Measurements from ENCODE around the gene KCNB1. TPM values are rescaled to one million over a fixed set of nuclear protein-coding genes. Genes with fewer than 3 reads are reported as not detected.

Gene KCNB1
- total RNA-seq, 2 experiments from 2014 or later: not detected

GRCh38 chr20:49445176-49445575 is 37.3 kb downstream of the KCNB1 start:
- DNase-seq (no peak), ATAC-seq (no peak)
- H3K36me3 Mint-ChIP-seq (ENCODE audit: low read depth): no peaks in the 10 kb centered on the region
- ChIA-PET POLR2A (no interaction called here), CTCF (interaction anchor here (1.1 kb wide), 1 partner anchor 61 kb away, joined by 3 read pairs; no protein-coding TSS in a partner anchor)
- no peaks in the 10 kb centered on the region for H3K9me3 Mint-ChIP-seq
- H3K27me3 Mint-ChIP-seq: peaks cover 17% of the 10 kb centered on the region
- no peak for TF ChIP-seq CTCF (IDR thresholded peaks at IDR 0.05)
- intact Hi-C loops (cut with micrococcal nuclease): no loop called here
- no peak overlapping the region for H3K27ac Mint-ChIP-seq
- no peaks in the 10 kb centered on the region for H3K4me1 Mint-ChIP-seq (ENCODE audit: low read depth)
- H3K4me3 Mint-ChIP-seq: no peak overlapping the region

- Mint-ChIP-seq H3K27me3 (peaks cover 18% of the 10 kb centered on the region), H3K4me3 (no peak overlapping the region), H3K4me1 (ENCODE audit: low read depth) (no peaks in the 10 kb centered on the region), H3K36me3 (ENCODE audit: low read depth) (no peaks in the 10 kb centered on the region), H3K27ac (no peak overlapping the region), H3K9me3 (no peaks in the 10 kb centered on the region)
- ChIA-PET POLR2A (no interaction called here), CTCF (no interaction called here)
- DNase-seq (no peak), ATAC-seq (no peak)
- intact Hi-C loops (cut with micrococcal nuclease): no loop called here
- TF ChIP-seq CTCF (IDR thresholded peaks at IDR 0.05): no peak
Observed at GRCh38 chr20:49444553-49444990, 37.9 kb downstream of the KCNB1 start.

GRCh38 chr20:49437057-49437456 is 45.4 kb downstream of the KCNB1 start:
- ChIA-PET POLR2A (no interaction called here), CTCF (interaction anchor here (0.6 kb wide), 1 partner anchor 55 kb away, joined by 3 read pairs; no protein-coding TSS in a partner anchor)
- Mint-ChIP-seq H3K27me3 (peaks cover 10% of the 10 kb centered on the region), H3K4me1 (ENCODE audit: low read depth) (no peaks in the 10 kb centered on the region), H3K36me3 (ENCODE audit: low read depth) (no peaks in the 10 kb centered on the region), H3K27ac (no peak overlapping the region), H3K4me3 (no peak overlapping the region), H3K9me3 (no peaks in the 10 kb centered on the region)
- no peak for TF ChIP-seq CTCF (IDR thresholded peaks at IDR 0.05)
- no peak for ATAC-seq
- no peak for DNase-seq
- intact Hi-C loops (cut with micrococcal nuclease): no loop called here

- TF ChIP-seq CTCF (IDR thresholded peaks at IDR 0.05): no peak
- Mint-ChIP-seq H3K4me1 (ENCODE audit: low read depth) (no peaks in the 10 kb centered on the region), H3K36me3 (ENCODE audit: low read depth) (no peaks in the 10 kb centered on the region), H3K9me3 (no peaks in the 10 kb centered on the region), H3K4me3 (no peak overlapping the region), H3K27ac (no peak overlapping the region), H3K27me3 (peaks cover 10% of the 10 kb centered on the region)
- intact Hi-C loops (cut with micrococcal nuclease): no loop called here
- ChIA-PET CTCF (interaction anchor here (1.4 kb wide), 1 partner anchor 49 kb away, joined by 5 read pairs; no protein-coding TSS in a partner anchor), POLR2A (no interaction called here)
- DNase-seq (no peak), ATAC-seq (no peak)
Observed at GRCh38 chr20:49435639-49436038, 46.8 kb downstream of the KCNB1 start.

GRCh38 chr20:49433333-49433732 is 49.1 kb downstream of the KCNB1 start:
- CTCF ChIA-PET: no interaction called here
- no peak for ATAC-seq
- peaks cover 12% of the 10 kb centered on the region for H3K27me3 Mint-ChIP-seq
- no peaks in the 10 kb centered on the region for H3K4me1 Mint-ChIP-seq (ENCODE audit: low read depth)
- POLR2A ChIA-PET: no interaction called here
- no peak for DNase-seq
- H3K4me3 Mint-ChIP-seq: no peak overlapping the region
- H3K27ac Mint-ChIP-seq: no peak overlapping the region
- no peaks in the 10 kb centered on the region for H3K9me3 Mint-ChIP-seq
- intact Hi-C loops (cut with micrococcal nuclease): no loop called here
- no peaks in the 10 kb centered on the region for H3K36me3 Mint-ChIP-seq (ENCODE audit: low read depth)
- TF ChIP-seq CTCF (IDR thresholded peaks at IDR 0.05): no peak

Measured in activated CD8-positive, alpha-beta T cell treated with anti-CD3 and anti-CD28 coated beads for 36 hours (primary cell).